DMS79 (cell line): ENCODE measurements around the gene GLI2.

Experiments used
- DNase-seq: peaks from one replicate; lab custom pipeline; 2025; lab: John Stamatoyannopoulos, UW

The GLI2 gene

DNA sequence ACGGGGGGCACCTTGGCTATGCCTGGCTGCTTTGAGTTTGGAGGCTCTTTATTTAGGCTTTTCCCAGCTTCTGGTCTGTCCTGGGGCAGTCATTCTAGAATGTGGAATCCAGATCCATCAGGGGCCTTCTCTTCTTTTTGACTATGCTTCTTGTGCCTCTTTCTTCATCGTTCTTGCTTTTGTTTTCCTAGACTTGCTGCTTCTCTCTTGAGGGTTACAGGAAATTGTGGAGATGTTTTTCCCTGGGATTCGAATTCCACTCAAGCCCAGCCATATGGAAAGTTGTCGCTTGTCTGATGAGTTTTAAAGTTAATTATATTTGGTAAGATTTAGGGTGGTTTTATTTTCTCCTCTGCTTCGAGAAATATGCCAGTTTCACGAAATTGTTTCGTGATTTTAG lies 2.4 kb downstream of the GLI2 start:
- DNase-seq, result no peak

DNA sequence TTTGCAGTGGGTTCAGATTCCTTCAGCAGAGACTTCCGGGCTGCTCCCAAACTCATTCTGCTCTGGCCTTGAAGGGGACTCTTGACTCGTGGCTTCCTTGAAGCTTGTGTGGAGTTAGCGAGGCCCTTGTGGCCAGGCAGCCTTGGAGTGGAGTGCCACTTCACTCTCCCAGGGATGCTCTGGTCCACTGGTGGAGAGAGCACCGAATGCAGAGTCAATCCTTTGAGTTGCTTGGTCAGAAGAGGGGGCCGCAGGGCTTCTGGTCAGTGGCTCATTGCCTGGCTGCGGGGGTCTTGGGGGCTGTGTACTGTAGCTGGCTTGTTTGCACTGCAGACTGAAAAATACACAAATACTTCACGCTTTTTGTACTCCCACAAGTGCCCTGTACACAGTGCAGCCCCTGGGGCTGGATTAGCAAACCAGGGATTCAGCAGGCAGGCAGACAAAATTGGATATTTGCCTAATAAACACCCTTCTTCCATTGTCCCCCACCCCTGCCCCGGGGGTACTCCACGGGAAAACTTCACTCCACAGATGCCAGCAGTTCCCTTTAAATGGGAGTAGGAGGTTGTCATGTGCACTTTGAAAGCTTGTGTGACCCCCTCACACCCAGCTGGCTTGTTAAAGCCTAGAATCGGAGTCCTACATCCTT lies 3.2 kb downstream of the GLI2 start:
- peak; percentile 58 for DNase-seq

DNA sequence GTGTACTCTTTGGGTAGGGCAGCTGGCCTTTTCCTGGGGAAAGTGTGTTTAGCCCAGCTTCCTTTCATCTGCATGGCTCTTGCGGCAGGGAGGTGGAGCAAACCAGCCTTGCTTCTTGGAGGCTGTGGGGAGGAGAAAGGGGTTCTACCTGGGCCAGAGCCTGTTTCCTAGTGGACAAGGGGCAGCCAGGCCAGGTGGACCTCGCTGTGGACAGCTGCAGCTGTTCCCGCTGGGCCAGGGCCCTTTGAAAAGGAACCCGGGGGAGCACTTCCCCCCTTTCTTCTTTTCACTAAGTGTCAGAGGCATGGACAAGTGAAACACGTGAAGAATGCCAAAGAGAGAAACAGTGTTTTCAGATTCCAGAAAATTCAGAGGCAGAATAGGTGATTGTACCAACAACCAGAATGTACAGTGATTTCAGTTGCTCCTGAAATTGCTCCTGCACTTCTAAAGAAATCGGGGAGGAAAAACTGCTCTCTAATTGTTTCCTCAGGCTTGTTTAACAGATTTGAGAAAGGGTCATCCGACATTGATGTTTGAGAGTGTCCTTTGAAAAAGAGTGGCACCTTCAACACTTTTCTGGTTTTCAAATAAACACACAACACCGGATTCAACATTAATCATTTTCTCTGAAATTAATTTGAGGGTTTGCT lies 3.9 kb downstream of the GLI2 start:
- DNase-seq, result no peak

DNA sequence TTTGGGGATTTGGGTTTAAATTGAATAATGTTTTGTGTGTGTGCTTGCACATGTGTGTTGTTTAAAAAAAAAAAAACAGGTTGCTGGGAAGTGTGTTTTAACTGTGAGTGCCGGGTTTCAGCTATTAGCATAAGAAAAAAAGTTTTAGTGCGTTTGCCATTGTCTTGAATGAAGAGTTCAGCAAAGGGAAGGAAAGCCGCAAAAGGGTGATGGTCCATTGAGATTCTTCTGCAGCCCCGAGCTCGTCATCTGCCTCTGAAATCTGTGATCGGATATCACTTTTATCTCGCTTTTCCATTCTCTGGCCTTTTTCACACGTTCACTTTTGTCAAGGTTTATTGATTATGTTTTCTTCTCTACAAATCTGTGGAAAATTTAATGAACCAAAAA lies 4.7 kb downstream of the GLI2 start:
- DNase-seq, result no peak

DNA sequence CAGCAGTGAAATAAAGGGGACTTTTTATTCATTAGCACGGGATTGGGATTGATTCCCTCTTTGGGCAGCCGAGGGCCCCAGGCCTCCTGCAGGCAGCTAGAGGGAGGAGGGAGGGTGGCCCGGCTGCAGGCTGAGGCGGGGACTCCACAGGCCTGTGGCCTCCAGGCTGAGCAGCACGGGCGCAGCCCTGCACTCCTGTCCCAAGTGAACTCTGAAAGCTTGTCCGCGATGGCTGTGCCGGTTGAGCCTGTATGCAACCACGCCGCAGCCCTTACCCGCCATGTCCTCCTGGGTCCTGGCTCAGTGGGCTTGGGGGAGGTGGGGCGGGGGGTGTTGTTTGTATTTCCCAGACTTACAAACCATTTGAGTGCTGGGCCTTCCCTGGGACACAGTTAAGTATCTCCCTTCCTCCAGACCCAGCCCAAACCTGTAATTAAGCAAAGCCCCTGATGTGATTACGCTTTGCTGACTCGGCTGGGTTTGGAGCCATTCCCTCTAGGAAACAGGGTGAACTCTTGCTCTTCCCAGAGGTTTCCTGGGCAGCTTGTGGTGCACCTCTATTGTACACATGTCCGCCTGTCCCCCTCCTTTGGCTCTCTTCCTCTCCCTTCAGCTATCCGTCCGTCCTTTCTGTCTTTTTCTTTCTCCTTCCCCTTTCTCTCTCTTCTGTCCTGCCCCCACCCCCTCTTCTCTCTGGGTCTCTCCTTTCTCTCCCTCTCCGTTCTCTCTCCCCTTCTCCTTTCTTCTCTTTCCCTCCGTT lies 5.3 kb downstream of the GLI2 start:
- DNase-seq, result no peak

DNA sequence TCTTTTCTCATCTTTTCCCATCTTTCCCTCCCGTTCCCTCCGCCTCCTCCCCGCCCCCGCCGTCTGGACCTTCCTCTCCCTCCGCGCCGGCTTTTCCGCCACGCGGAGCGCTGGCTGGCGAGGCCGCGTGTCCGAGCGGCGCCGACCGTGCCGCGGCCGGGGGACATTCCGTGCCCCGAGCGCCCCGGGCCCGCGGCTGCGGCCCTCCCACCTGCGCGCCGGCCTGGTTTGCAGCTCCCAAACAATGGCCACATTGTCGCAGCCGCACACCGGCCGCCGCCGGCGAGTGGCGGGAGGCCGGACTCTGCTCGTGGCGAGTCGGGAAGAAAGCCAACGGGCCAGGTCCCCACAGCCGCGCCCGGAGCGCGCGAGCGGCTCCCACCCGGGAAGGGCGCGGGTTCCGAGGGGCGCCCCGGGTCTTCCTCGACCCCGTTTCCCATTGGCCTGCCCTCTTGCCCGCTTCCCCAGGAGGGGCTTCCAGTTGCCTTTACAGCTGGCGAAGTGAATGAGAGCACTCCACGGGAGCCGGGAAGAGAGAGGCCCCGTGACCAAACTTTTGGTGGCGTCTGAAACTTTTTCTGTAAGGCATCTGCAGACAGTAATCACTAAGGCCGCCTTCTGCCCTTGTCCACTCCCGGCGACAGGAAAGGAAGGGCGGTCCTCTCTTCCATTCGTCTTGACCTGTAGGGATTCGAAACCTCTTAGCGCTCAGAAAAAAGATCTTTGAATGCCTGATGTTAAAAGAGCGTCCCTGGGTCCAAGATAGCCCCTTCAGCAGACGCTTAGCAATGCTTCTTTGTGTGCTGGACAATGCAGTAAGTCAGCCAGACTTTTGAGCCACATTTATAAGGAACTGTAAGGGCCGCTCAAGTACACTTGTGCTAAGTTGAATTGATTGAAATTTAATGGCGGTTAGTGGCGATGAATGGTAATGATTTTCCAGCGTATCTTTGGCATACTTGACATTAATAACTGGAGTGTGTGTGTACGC lies 6.2 kb downstream of the GLI2 start:
- DNase-seq, result peak; percentile 81

DNA sequence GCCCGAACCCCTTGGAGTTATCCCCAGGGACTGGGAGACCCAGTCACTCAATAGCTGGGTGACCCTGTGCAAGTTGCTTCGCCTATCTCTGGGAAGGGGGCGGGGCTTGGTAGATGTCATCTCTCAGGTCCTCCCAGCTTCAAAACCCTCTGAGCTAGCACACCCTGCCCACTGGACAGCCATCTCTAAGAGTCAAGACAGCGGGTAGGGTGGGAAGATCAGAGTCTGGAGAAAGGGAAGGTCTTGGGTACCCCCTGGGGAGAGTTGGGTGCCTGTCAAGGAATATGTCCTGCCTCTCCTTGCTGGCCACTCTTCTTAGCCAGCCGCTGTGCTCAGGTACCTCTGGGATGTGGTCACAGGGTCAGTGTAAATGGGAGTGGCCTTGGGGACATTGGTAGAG lies 8.0 kb downstream of the GLI2 start:
- DNase-seq, result no peak

DNA sequence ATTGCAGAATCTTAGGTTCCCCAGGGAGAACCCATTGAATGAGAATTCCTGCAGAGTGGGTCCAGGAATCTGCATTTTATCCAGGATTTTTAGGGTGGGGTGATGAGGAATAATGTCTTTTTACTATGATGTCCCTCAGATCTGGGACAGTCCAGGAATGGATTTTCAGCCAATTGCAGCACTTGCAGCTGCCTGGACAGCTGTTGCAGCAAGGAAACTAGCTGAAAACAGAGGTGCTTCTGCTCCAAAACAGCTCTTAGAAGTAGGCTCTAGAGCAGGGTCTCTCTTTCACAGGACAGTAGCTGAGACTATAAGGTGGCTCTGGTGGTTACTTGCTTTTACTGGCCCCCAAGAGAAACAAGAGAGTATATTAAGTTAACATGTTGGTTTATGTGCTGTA lies 9.1 kb downstream of the GLI2 start:
- no peak for DNase-seq

DNA sequence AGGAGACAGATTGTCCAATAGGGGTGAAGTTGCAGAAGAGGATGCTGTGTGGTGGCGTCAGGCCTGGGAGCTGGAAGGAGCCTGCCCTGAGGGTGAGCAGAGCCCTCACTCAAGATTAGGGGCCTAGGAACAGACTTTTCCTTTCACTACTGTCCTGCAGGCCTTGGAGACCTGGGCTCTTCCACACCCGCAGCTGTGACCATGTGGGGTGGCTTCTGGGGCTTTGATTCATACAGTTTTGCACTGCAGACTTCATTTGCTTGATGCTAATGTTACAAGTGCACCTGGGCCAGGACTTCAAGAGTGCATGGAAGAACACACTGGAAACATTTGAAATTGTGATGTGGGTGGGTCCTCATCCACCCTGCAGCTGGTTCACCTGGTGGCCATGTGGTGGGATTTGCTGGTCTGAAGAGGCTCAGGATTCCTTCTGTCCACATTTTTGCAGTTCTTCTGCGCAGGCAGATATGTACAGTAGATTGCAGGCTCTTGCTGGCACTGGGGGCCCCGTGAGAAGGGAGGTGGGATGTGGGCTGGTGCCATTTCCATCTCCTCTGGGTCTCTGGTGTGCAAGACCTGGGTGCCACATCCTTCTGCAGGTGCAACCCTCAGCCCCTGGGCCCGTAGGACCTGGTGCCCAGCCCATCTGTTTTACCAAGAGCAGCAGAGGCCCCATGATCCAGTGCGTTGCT lies 9.9 kb downstream of the GLI2 start:
- no peak for DNase-seq

DNA sequence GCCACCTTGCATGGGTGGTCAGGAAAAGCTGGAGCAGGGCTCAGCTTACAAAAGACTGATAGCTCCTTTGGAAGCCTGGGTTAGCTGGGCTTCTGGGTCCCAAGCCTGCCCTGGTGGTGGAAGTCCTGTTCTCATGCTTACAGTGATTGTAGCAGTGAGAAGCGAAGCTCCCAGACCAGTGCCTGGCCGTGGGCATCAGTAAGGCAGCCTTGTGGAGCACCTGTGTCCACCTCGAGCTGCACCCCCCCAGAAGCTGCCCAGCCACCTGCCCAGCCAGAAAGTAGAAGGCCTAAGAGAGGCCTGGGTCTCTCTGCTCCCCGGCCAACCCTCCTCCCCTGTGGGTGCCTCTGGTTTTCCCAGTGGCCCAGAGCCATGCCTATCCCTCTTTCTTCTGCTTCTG lies 10.5 kb downstream of the GLI2 start:
- DNase-seq, result no peak

DNA sequence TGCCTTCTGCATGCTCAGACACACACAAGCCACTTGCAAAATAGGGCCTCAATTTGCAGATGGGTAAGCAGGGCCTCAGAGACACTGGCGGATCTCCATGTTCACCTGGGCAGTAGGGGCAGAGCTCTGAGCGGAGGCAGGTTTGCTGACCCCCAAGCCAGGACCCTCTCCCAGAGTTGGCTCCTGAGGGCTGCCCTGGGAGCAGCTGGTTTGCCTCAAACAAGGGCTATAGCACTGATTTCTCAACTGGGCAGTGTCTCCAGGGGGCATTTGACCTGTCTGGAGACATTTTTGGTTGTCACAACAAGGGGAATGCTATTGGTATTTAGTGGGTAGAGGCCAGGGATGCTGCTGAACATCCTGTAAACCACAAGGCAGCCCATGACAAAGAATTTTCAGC lies 11.6 kb downstream of the GLI2 start:
- no peak for DNase-seq

DNA sequence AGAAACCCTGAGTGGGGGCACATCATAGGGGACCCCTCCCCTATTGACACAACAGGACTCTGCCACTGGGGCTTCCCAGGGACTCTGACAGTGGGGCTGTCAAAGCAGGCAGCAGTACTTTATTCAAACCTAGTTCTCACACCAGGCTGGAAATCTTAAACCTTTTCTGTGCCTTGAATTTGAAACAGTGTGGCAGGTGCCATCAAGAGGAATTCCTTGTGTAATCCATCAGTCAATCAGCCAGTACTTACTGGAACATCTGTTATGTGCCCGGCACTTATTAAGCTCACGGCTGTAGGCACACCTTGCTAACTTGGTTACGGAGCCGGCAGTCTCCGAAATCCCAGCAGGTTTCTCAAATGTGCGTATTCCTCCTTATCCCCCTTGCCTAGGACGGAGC lies 12.0 kb downstream of the GLI2 start:
- DNase-seq, result no peak

DNA sequence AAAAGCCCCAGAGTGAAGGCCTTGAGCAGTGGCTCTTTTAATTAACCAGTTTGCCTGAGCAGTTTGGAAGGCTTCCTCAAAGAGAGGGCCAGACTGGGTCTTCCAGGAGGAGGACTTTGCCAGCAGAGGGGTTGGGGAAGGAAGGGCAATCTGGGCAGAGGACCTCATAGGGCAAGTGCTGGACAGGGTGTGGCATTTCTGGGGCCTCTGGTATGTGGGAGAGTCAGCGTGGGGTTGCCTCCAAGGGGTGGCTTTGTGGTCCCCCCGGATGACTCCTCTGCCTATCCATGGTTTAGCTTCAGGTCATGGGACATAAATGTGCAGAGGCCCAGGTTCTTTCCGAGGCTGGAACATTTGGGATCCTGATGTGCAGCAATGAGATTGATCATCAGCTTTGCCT lies 12.6 kb downstream of the GLI2 start:
- DNase-seq, result no peak

DNA sequence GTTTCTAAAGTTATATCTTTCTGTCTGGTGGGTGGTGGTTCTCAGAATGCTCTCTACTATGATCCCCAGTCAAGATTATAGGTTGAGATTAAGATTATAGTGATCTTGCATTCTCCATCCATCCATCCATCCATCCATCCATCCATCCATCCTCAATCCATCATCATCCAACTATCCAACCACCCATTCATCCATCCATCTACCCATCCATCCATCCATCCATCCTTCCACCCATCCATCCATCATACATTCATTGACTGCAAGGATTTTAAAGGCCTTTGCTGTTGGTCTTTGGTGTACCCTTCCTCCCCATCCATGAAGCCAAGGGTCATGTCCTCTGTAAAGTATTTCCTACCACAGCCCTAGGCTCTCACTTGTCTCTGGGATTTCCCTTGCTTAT lies 13.1 kb downstream of the GLI2 start:
- no peak for DNase-seq

DNA sequence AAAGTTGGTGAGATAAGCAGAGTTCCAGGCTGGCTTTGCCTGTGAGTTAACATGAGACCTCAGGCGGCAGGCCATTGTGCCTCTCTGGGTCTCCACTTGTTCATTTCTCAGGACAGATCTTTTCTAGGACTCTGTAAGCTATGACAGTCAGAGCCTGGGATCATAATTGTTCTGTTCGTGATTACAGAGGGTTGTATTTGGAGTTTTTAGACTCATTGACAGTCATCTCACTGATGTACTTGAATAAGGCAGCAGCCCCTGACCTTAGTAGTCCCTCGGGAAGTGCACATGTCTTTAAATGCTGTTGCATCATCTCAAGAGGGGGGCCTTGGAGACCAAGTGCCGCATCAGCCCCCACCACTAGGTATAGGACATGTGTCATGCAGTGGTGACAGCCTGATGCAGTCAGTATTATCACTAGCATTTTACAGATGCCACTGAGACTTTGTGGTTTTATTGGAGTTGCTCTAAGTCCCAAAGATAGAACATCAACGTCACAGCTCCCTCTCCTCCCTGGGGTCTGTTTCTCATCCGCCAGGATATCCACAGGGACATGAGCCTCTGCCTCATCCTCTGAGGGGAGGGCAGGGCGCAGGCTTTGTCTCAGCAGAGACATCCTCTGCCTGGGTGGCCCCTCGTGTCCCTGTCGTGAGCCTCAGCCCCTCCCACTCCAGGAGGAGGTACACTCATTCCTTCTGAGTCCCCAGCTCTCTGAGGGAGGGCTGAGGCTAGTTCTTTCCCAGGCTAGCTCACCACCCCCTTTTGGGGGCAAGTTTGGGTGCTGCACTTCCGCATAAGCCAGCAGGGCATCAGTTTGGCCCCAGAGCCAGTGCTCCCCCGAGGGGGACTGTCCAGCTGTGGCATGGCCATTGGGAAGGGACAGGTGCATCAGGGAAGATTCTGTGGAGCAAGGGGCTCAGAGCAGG lies 14.1 kb downstream of the GLI2 start:
- DNase-seq, result no peak

DNA sequence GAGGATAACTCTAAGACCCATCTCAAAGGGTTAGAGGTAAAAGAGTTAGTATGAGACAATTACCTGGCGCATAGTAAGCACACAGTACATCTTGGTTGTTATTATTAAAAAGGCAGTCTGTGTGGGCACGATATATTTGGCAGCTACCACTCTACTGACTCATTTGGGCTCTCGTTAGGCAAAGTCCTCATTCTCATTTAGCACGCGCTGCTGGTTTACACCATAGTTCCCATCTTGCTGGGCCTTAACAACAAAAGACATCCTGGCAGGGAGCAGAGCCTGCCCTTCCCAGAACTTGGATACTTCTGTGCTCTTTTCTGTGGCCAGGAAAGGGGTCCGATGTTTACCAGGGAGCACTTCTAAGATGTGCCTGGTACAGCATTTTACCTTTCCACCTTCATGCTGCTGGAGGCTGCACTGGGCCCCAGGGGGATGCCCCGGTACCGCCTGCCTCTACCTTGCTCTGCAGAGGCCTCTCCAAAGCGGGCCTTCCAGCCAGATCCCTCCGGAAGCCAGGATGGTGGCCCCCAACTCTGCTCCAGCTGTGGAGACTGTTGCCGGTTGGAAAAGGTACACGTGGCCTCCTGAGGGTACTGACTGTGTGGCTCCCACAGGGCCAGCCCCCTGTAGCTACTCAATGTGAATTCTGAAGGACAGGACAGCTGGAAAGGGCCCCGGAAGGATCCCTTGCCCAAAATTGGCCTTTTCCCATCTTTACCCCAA lies 15.0 kb downstream of the GLI2 start:
- DNase-seq, result no peak

DNA sequence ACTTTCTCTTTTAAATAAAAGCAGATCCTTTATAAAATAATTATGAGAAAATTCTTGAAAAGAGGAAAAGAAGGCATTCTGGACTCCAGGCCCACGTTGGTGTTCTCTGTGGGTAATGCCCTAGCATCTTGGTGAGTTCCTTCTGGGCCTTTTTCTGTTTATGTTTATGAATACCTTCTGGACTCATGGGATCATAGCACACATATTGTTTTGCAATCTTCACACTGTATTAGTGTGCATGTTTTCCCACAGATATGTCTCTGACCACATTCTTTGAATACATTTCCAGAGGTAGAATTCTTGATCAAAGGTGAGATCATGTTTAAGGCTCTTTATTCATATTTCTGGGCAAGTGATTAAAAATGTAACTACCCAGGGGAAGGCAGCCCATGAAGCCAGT lies 15.9 kb downstream of the GLI2 start:
- DNase-seq, result no peak

DNA sequence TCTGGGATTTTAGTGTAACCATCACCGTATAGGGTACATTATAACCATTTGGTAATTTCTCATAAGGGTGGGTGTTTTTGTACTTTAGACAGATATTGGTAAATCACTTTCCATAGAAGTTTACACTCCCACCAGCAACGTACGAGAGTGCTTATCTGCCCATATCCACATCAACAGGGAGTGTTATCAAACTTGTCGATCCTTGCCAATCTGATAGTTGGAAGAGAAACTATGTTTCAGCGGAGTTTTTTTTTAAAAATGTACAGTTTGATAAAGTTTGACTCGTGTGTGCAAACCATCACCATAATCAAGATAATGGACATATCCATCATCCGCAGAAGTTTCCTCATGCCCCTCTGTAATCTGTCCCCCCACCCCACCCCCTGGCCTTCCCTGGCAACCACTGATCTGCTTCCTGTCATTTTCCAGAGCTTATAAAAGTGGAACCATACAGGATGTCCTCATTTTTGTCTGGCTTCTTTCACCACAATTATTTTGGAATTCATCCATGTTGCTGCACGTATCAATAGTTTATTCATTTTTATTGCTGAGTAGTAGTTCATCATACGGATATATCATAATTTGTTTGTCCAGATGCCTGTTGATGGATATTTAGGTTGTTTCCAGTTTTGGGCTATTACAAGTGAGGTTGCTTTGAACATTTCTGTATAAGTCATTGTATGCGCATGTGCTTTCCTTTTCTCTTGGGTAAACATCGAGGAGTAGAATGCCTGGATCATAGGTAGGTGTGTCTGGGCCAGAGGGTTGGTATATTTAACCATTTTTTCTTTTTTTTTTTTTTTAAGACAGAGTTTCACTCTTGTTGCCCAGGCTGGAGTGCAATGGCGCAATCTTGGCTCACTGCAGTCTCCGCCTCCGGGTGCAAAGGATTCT lies 18.6 kb downstream of the GLI2 start:
- DNase-seq, result no peak
